Mucosa of gallbladder (tissue), 1 donor: ENCODE measurements around the gene POU2F1. TPM values are rescaled to one million over a fixed set of nuclear protein-coding genes. Genes with fewer than 3 reads are reported as not detected.
"Not testable (repeated sequence)": the region's sequence is repeated elsewhere in the genome, so short reads cannot be mapped to it uniquely, and the experiment has no call there.

Source experiments
- DNase-seq: peaks from one replicate; pipeline ENCODE4 v3.0.0-alpha.2; 2020; ENCODE audit warnings: low spot score
- total RNA-seq: library from RNA; stranded (reverse); gene quantifications from one replicate; pipeline ENCODE4 v1.2.1, GENCODE V29; 2021
- donor health status: DM: no; HTN: no; CAD: no.

Gene POU2F1
- total RNA-seq, 1 donor from 2014 or later = 12.5 TPM

DNA sequence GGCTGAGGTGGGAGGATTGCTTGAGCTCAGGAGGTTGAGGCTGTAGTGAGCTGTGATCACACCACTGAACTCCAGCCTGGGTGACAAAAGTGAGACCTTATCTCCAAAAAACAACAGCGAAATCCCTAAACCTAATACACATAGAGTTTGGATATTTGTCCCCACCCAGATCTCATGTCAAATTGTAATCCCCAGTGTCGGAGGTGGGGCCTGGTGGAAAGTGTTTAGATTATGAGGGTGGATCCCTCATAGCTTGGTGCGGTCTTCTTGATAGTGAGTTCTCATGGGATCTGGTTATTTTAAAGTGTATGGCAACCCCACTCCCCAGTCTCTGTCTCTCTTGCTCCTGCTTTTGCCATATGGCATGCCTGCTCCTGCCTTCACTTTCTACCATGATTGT, 94.0 kb downstream of the POU2F1 start:
- DNase-seq = no peak

DNA sequence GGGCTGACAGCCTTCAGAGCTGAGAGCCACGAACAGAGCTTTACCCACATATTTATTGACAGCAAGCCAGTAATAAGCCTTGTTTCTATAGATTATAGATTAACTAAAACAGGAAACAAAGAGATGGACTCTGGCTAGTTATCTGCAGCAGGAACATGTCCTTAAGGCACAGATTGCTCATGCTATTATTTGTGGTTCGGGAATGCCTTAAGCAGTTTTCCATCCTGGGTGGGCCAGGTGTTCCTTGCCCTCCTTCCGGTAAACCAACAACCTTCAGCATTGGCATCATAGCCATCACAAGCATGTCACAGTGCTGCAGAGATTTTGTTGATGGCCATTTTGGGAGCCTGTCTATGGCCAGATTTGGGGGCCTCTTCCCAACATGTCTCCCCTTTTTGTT, 96.8 kb downstream of the POU2F1 start:
- no peak for DNase-seq

DNA sequence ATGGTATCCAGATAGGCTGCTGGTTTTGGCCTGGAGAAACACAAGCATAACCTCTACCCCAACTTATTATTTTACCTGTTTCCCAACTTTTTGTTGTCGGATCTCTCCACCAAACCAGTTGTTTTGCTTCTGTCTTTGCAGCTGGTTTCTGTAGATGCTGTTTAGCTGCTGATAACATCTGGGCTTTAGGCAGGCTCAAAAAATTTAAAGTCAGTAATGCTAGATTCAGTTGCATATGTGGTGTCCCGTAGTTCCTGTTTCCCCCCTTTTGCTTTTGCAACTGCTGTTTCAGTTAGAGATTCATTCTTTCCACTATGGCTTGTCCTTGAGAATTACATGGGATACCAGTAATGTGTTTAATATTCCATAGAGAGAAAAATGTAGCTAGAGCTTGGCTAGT, 98.5 kb downstream of the POU2F1 start:
- not testable (repeated sequence) for DNase-seq

DNA sequence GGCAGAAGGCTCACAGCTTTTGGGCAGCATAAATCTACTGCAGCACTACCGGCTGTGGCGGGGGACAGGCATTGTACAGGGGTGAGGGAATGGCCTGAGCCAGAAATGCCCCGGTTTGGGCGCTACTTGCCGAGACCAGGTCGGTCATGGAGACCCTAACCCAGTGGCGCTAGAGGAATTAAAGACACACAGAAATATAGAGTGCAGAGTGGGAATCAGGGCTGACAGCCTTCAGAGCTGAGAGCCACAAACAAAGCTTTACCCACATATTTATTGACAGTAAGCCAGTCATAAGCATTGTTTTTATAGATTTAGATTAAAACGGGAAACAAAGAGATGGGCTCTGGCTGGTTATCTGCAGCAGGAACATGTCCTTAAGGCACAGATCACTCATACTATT, 101.8 kb downstream of the POU2F1 start:
- DNase-seq = no peak

DNA sequence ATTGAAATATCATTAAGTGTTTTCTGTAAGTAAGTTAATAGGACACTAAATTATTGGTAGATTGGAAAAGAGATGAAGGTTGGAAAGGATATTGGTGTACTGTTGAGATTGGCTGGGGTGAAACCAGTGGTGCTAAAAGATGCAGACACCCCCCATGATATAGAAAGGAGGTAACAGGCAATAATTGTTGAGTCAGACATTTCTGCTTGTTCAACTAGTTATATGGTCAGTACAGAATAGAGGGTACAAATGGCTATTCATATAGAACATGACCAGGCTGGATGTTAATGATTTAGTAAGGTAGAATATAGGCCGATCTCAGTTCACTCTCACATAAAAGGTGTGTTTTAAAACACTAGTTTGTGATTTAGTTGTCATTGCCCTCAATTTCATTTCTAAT, 104.5 kb downstream of the POU2F1 start:
- no peak for DNase-seq

DNA sequence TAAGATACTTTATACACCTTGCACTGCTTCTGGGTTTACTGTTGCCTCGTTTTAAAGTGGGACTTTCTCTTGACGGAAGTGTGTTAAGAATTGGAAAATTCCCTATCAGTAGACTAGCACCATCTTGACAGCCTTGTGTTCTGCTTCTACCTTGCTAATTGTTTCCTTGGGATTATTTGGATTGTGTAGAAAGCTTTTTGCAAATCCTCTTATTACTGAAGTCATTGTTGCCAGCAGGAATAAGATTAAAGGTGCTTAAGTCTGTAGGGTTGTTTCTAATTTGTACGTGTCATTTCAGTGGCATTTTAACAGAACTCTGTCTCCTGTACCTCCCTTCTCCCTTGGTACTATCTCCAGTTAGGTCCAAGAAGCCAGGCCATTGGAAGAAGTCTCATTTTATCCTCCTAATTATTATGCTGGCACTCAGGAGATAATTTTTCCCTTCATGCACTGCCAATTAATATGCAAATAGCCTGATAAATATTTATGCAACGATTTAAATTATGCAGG, 107.7 kb downstream of the POU2F1 start:
- DNase-seq = no peak

DNA sequence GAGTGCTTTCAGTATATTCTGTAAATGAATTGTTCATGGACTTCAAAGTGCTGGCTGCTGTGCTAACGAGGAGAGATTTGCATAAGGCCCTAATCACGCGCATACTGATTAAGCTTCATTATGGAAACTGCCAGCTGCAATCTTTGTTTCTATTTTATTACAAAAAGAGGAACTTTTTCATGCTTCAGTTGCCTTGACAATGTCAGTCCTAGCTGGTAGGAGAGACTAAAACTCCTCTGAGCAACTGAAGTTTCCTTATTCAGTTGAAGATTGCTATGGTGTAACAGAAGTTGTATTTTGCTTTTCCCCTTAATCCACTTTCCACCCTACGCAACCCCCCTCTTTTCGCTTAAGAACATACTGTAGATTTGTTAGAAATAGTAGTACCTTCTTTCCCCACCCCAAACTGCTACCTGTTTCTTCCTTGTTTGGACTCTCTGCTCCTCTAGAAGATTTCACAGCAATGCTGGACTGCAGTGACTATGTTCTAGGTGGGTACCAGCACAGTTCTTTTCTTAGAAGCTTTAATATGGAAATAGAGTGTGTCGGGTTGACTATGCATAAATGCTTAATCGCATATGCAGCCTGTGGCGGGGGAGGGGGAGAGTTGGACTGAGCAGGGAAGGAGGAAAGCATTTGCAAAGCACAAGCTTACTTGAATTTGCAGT, 108.3 kb downstream of the POU2F1 start:
- DNase-seq = no peak

DNA sequence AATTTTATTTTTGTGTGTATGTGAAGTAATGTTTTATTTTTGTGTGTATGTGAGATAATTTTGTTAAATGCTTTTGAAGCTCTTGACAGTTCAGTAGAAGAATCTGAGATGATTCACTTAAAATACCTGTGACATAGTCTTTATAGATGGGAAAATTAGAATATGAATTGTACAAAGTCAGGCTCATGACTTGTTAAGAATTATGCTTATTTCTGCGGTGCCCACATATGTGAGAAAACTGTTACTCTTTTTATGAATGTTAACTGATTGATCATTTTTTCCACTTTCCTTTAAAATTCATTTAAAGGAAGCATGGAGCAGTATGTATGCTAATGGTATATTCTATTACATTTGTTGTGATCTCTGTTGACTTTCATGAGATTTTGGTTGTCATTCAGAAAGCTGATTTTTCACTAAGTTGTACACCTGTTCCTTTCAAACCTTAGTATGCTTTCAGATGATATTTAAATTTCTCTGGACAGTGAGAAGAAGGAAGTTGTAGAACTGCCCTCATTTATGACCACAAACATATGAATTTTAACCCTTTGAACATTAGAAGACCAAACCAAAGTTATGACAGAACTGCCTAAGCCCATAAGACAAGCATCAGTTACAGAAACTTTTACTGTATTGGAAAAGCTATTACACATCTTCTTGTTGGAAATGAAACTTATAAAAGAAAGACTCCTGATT, 110.1 kb downstream of the POU2F1 start:
- DNase-seq = no peak

DNA sequence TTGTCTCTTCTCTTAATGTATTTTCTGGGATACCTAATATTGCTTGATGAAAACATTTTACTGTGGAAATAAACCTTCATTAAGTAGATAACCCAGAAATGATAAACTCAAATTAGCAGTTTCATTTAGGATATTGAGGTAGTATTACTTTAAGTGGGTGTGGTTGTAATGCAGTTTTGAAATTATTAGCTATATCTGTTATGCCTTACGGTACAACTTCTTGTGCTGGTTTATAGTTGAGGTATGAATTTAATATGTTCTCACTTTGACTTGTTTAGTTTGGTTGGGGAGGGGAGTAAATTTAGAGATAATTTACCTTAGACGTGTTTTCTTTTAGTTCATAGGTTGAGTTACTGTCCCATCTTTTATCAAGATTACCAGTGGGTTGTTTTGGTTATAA, 111.0 kb downstream of the POU2F1 start:
- no peak for DNase-seq

DNA sequence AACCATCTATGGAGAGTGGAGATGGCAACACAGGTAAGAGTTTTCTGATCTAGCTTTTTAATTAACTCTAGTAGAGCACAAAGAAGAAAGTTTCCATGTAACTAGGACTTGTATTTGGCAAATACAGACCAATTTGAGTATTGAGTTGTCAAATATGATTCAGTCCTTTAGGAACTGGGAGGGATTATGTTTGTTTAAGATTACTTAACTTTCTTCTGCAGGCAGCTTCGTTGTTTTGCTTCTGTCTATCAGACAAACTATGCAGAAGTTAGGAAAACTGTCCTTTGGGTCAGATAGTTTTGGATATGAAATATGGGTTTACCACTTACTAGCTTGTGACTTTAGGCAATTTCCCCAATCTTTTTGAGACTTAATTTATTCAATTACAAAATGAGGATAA, 111.8 kb downstream of the POU2F1 start:
- no peak for DNase-seq

DNA sequence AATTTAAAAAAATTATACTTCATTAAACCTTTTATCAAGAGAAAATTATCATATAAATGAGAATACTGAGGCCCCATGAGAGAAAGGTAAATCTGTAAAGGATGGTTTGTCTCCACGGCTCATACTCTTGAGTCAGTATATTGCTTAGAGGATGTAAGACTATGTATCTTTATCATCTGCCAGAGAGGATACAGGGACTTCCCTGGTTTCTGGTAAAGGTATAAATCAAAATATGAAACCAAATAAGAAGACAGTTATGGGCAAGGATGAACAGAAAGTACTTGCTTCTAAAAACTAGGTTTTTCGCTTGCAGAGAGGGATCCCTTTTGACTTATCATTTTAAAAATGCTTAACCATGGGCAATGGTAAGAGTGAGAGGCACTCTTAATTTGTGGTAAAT, 112.4 kb downstream of the POU2F1 start:
- DNase-seq = no peak

DNA sequence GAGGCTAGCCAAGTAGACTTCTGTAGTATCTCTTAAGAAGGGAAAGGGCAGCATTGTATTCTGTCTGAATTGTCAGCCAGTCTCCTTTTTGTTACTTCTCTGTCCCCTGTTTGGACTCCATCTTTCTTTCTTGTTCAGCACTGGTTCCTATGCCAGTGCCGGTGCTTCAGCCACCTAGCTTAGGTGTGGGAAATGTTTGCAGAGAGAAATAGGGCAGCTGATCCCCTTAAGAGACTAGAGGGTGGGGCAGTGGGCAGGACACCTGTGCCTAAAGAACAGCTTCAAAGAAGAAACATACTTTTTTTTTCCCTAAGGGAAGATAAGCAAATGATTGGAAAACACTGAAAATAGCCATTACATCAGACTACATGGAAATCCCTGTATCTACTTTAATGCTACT, 113.0 kb downstream of the POU2F1 start:
- DNase-seq = no peak

DNA sequence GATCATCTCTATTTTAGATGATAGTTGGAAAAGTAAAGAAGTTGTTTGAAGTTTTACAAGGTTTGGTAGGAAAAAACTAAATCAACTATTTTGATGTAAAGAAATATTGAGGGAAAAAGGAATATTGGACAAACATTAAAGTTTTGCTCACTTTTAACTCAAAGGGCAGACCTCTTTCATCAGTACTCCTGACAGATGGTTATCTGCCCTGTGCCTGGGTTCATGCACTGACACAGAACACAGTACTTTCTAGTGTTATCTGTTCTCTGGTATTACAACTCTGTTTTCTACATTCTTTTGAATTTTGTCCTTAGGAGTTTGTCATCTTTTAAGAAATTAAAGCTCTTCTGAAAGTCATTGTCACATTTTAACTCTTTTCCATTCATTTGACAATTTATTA, 118.7 kb downstream of the POU2F1 start:
- no peak for DNase-seq

DNA sequence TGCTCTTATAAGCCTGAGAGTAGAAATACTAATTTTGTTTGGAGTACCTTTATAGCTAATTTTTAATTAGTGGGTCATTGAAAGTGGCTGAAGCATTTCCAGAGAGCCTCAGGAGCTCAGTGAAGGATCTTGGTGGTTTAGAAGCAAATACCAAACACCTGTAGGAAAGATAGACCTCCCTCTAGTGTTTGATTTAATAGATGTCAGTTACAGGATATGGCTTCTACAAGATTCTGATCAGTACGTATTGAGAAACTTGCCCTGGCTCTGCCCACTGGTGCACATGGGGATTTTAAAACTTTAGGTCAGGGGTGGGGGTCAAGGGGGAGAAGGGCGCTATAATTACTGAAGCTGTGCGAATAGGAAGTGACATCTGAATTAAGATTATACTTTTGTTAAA, 122.2 kb downstream of the POU2F1 start:
- no peak for DNase-seq

DNA sequence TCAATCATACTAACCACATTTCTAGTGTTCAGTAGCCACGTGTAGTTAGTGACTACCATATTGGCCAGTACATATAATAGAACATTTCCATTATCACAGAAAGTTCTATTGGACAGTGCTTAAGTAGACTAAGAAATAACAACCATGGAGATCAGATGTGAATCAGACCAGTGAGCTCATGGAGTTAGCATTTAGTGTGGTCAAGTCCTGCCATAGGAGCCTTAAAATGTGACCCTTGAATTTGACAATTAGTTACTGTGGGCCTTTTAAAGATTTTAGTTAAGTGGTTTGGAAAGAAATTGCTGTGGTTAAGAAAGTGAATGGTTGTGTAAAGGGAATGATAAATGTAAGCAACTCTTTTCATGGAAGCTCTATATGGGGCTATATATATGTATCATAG, 123.4 kb downstream of the POU2F1 start:
- no peak for DNase-seq

DNA sequence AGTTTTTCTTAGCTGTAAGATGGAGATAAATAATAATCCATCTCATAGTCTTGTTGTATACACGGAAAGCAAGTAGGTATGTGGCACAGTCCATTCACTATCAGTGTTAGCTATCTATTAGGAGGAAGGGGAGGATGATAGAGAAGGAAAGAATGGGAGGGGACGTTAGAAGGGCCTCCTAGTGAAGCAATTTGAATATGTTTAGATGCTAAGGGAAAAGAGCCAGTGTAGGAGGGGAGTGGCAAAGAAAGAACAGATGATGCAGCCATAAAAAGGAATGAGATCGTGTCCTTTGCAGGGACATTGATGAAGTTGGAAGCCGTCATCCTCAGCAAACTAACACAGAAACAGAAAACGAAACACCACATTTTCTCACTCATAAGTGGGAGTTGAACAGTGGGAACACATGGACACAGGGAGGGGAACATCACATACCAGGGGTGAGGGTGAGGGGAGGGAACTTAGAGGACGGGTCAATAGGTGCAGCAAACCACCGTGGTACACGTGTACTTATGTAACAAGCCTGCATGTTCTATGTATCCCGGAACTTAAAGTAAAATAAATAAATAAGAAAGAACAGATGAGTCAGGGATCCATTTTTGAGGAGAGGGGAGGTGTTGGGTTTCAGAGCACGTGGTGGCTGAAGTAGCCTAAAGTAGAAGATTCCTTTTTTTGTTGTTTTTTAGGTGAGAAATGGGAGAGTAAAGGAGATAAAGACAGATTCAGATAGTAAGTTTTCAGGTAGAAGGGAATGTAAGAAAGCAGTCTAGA, 124.1 kb downstream of the POU2F1 start:
- DNase-seq = no peak

DNA sequence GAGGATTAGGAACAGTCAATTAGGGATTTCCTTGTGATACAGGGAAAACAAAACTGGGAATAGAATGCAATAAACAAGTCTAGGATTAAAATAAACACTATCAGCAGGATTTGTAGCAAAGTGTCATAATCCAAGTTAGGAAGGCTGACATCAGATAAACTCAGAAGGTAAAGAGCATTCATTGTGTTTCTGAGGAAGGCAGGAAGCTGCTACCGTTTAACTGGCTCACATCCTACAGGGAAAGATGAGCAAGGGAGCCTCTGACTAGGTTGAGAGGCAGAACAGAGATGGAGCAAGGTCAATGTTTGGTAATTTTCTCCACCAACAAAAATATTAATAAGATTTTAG, 124.7 kb downstream of the POU2F1 start:
- no peak for DNase-seq

DNA sequence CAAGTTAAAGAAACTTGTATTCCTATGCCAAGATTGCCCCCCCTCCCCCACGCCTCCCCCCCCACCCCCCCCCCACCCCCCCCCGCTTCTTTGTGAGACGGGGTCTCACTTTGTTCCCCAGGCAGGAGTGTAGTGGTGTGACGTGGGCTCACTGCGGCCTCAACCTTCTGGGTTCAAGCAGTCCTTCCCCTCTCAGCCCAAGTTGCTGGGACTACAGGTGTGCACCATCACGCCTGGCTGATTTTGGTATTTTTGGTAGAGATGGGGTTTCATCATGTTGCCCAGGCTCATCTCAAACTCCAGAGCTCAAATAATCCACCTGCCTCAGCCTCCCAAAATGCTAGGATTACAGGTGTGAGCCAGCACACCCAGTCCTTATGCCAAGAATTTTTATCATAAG, 136.6 kb downstream of the POU2F1 start:
- DNase-seq = no peak

DNA sequence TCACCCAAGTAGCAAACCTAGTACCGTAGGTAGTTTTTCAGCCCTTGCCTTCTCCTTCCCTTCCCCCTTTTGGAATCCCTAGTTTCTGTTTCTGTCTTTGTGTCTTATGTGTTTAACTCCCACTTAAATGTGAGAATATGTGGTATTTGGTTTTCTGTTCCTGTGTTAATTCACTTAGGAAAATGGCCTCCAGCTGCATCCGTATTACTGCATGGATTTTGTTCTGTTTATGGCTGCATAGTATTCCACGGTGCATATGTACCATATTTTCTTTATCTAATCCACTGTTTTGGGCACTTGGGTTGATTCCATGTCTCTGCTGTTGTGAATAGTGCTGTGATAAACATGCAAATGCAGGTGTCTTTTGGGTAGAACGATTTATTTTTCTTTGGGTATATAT, 138.6 kb downstream of the POU2F1 start:
- DNase-seq = no peak

DNA sequence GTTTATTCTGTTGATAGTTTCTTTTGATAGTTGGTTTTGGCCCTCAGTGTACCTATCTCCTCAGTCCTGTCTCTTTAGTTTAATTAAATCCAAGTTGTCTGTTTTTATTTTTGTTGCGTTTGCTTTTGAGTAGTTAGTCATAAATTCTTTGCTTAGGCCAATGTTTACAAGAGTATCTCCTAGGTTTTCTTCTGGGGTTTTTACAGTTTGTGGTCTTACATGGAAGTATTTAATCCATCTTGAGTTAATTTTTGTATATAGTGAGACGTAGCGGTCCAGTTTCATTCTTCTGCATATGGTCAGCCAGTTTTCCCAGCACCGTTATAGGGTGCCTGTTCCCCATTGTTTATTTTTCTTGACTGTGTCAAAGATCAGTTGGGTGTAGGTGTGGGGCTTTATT, 139.4 kb downstream of the POU2F1 start:
- DNase-seq = no peak

DNA sequence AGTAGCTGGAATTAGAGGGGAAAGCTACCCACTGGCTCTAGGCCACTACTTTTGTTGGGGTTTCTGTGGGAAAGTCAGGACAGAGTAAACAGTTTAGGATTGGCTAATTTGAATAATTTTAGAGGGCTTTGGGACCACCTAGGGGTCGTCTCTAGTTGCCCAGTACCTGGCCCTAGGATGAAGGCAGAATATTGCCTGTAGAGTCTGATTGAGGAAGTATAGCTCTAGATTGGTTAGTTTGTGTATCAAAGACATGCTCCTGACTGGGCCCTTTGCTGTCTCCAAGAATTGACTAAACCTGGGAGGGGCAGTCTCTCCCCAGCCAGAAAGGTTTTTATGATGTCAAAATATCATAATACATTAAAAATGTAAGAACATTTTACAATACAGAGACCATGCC, 142.0 kb downstream of the POU2F1 start:
- DNase-seq = no peak

DNA sequence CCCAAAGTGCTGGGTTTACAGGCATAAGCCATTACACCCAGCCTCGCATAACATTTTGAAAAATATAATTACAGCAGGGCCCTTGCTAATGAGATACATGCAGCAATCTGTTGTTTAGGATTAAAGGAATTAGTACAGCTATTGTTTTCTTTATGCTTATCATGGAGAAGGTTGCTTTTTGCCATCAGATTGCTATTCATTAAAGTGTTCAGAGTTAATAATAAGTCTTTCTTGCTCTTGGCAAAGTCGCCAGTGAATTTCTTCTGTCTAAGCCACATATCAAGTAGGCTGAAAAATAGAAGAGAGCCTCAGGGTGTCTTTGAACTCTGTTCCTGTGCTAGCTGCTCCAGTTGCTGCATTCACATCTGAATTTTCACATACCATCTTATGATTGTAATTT, 144.1 kb downstream of the POU2F1 start:
- DNase-seq = no peak

DNA sequence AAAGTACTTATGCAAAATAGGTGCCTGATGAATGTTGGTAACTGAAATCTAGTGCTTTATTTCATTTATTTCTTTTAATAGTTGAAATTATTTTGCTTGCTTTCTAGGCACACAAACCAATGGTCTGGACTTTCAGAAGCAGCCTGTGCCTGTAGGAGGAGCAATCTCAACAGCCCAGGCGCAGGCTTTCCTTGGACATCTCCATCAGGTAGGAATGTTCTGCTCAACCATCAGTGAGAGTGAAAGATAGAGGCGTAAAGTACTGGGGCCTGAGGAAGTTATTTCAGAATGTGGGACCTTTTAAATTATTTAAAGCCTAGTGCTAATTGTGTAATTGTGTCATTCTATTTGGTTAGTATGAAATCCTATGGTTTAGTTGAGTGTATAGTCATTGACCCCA, 144.7 kb downstream of the POU2F1 start:
- no peak for DNase-seq
